Neural crest cell (in vitro differentiated cells): ENCODE data around the gene TK2. TPM values are rescaled to one million over a fixed set of nuclear protein-coding genes. Genes with fewer than 3 reads are reported as not detected.

ENCODE experiments used
- DNase-seq: peaks from one replicate; pipeline ENCODE4 v3.0.0; 2021; ENCODE audit warnings: low read depth, mixed read lengths, low spot score
- H3K27ac Mint-ChIP-seq: one replicate; pipeline ENCODE4 v1.8.0; 2021; ENCODE audit warnings: mild to moderate bottlenecking, mixed read lengths; ENCODE audit not compliant: unreplicated experiment
- H3K27me3 Mint-ChIP-seq: 2 replicates; pipeline ENCODE4 v1.8.0; 2021; ENCODE audit warnings: low read depth, mild to moderate bottlenecking, mixed read lengths
- H3K36me3 Mint-ChIP-seq: 2 replicates; pipeline ENCODE4 v1.8.0; 2021; ENCODE audit warnings: low read depth, mild to moderate bottlenecking, mixed read lengths
- H3K4me1 Mint-ChIP-seq: 2 replicates; pipeline ENCODE4 v1.8.0; 2021; ENCODE audit warnings: mixed read lengths
- H3K4me3 Mint-ChIP-seq: one replicate; pipeline ENCODE4 v1.8.0; 2021; ENCODE audit warnings: mild to moderate bottlenecking, mixed read lengths
- H3K9me3 Mint-ChIP-seq: 2 replicates; pipeline ENCODE4 v1.8.0; 2021; ENCODE audit warnings: mixed read lengths
- total RNA-seq: library from RNA; stranded (reverse); gene quantifications from 2 replicates; pipeline ENCODE4 v1.2.1, GENCODE V29; 2021
- TF ChIP-seq, protein P1 (sequence below): fragments of 200-600 bp; sonication (generic); conservative IDR thresholded peaks from 2 replicates; pipeline ENCODE4 v1.5.0; 2021; ENCODE audit warnings: antibody characterized with exemption, mild to moderate bottlenecking

The TK2 gene
- total RNA-seq, 1 donor from 2014 or later = 16.3 TPM

DNA sequence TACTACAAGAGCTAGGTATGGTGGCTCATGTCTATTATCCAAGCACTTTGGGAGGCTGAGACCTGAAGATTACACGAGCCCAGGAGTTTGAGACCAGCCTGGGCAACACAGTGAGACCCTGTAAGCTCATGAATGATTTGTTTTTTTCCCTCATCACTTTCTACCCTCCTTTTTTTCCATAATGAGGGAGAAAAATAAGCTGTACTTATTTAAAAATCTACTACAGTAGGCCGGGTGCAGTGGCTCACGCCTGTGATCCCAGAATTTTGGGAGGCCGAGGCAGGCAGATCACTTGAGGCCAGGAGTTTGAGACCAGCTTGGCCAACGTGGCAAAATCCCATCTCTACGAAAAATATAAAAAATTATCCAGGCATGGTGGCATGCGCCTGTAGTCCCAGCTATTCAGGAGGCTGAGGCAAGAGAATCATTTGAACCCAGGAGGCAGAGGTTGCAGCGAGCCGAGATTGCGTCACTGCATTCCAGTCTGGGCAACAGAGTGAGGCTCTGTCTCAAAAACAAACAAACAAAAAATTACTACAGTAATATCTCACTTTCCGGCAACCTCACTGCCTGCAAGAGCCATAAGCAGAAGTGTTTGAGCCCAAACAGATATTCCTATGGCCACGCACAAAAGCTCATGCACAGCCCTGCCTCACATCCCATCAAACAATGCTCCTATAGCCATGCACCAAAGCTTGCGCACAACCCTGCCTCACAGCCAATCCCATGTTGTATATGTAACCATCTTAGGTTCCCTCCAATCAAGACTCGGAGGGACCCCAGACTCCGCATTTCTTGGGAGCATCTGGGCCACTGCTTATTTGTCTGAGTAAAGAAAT lies 37.4 kb downstream of the TK2 start:
- H3K27ac Mint-ChIP-seq = peak overlapping the region; percentile 0
- no peak overlapping the region for H3K4me3 Mint-ChIP-seq
- peaks cover 4% of the 10 kb centered on the region for H3K36me3 Mint-ChIP-seq
- TF ChIP-seq, protein P1, sequence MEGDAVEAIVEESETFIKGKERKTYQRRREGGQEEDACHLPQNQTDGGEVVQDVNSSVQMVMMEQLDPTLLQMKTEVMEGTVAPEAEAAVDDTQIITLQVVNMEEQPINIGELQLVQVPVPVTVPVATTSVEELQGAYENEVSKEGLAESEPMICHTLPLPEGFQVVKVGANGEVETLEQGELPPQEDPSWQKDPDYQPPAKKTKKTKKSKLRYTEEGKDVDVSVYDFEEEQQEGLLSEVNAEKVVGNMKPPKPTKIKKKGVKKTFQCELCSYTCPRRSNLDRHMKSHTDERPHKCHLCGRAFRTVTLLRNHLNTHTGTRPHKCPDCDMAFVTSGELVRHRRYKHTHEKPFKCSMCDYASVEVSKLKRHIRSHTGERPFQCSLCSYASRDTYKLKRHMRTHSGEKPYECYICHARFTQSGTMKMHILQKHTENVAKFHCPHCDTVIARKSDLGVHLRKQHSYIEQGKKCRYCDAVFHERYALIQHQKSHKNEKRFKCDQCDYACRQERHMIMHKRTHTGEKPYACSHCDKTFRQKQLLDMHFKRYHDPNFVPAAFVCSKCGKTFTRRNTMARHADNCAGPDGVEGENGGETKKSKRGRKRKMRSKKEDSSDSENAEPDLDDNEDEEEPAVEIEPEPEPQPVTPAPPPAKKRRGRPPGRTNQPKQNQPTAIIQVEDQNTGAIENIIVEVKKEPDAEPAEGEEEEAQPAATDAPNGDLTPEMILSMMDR = no peak
- no peaks in the 10 kb centered on the region for H3K9me3 Mint-ChIP-seq
- H3K4me1 Mint-ChIP-seq = peaks cover 52% of the 10 kb centered on the region
- H3K27me3 Mint-ChIP-seq = no peaks in the 10 kb centered on the region
- no peak for DNase-seq

DNA sequence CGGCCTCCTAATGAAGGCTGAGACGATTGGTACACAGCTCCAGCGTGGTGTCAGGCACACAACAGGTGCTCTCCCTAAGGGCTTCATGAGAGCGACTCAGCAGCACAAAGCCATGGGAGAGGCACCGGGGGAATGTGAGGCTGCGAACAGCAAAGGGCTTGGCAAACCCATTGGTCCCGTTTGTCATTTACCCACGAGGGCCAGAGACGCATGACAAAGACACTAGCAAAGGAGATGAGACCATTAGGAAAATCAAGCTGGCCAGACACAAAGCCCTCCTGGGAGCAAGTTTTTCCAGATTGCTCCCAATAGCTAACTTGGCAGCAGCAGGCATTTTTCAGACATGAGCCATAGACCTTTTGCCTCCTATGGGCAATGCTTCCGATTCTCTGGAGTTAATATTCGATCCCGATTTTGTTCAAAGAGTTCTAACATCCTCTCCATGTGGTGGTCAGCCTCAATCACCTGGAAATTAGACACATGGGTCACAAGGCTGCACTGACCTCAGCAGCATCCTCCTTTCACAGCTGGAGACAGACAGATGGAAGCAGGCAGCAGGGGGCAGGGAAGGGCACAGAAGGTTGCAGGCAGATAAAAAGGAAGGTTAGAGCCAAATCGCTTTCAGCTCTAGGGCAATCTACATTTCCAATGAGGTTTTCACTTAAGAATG lies 38.2 kb downstream of the TK2 start:
- peaks cover 44% of the 10 kb centered on the region for H3K4me1 Mint-ChIP-seq
- no peaks in the 10 kb centered on the region for H3K27me3 Mint-ChIP-seq
- no peak for DNase-seq
- peak overlapping the region; percentile 61 for H3K27ac Mint-ChIP-seq
- H3K36me3 Mint-ChIP-seq = peaks cover 4% of the 10 kb centered on the region
- TF ChIP-seq, protein P1 = no peak
- no peak overlapping the region for H3K4me3 Mint-ChIP-seq
- H3K9me3 Mint-ChIP-seq = no peaks in the 10 kb centered on the region

GRCh38 chr16:66510711-66511601 lies 39.0 kb downstream of the TK2 start:
- Mint-ChIP-seq H3K27ac (peak overlapping the region; percentile 50), H3K36me3 (peaks cover 4% of the 10 kb centered on the region), H3K4me1 (peaks cover 36% of the 10 kb centered on the region), H3K9me3 (no peaks in the 10 kb centered on the region), H3K27me3 (no peaks in the 10 kb centered on the region), H3K4me3 (no peak overlapping the region)
- no peak for DNase-seq
- TF ChIP-seq, protein P1 = no peak

DNA sequence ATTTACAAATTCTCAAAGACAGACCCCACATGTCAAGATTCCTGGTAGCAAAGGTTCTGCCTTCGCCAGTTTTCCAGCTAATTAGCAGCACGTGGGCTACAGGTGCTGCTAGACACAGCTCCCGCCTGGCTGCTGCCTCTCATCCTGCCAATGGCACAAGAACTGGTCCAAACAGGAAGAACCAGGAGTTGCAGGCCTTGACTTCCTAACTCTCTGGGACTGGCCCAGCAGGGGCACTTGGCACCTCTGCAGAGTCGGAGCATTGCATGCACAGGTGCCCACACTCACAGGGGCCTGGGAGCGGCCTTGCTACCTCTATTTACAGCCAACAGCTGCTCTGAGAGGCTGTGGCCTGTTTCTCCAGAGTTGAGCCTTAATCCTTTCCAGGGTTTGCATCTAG lies 39.6 kb downstream of the TK2 start:
- no peaks in the 10 kb centered on the region for H3K9me3 Mint-ChIP-seq
- no peak overlapping the region for H3K27ac Mint-ChIP-seq
- TF ChIP-seq, protein P1 = no peak
- H3K36me3 Mint-ChIP-seq = peaks cover 4% of the 10 kb centered on the region
- peaks cover 32% of the 10 kb centered on the region for H3K4me1 Mint-ChIP-seq
- no peak for DNase-seq
- H3K4me3 Mint-ChIP-seq = no peak overlapping the region
- H3K27me3 Mint-ChIP-seq = no peaks in the 10 kb centered on the region

DNA sequence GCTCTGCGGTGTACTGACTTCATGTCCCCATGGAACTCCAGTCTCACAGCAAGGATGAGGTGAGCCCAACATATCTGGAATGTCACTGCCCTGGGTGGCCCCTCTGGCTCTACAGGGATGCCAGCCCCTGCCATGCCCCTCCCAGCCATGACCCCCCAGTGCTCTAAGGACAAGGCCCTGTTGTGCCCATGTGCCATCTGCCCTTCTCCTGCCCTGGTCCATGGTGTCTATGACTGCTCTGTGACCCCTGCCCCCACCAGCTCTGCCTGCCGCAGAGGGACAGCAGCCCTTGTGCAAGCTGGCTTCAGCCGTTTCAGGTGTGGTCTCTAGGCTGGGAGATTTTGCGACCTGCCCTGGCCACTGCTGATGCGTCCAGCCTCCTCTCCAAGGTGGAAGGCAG lies 40.3 kb downstream of the TK2 start:
- no peak overlapping the region for H3K4me3 Mint-ChIP-seq
- H3K27me3 Mint-ChIP-seq = no peaks in the 10 kb centered on the region
- peaks cover 4% of the 10 kb centered on the region for H3K36me3 Mint-ChIP-seq
- no peak overlapping the region for H3K27ac Mint-ChIP-seq
- peaks cover 25% of the 10 kb centered on the region for H3K4me1 Mint-ChIP-seq
- no peaks in the 10 kb centered on the region for H3K9me3 Mint-ChIP-seq
- TF ChIP-seq, protein P1 = no peak
- DNase-seq = no peak
